Right lobe of liver (tissue), 4 donors: Measurements from ENCODE around the gene ASAP2.

ENCODE experiments used
- CTCF ChIP-seq, 4 donors: fragments of 200-600 bp in 3 of 4; fragments of 450-650 bp in 1 of 4; IDR thresholded peaks; one replicate each; pipeline versions ENCODE4 v1.5.1 to v1.8.0; 2016 to 2022; ENCODE audit warnings: antibody characterized with exemption in 4 of 4, mild to moderate bottlenecking in 2 of 4
- POLR2A ChIP-seq: fragments of 450-650 bp; IDR thresholded peaks from one replicate; pipeline ENCODE4 v1.6.1; 2017; ENCODE audit warnings: antibody characterized with exemption, mild to moderate bottlenecking
- donor health status: DM: no; HTN: no; CAD: no.
- donor health status: DM: no; HTN: no; CAD: no.
- donor health status: DM: no; HTN: yes; CAD: no.

GRCh38 chr2:9192712-9193111 is 13.9 kb upstream of the ASAP2 start:
- TF ChIP-seq CTCF (IDR thresholded peaks at IDR 0.05) (no peak), POLR2A (no peak)
